SU-DHL-6 (cell line): ENCODE data around the gene MUCL3.

Experiments
- EZH2phosphoT487 ChIP-seq: fragments of 200-600 bp; sonication (generic), shearing (Covaris generic); conservative IDR thresholded peaks from 2 replicates; pipeline ENCODE4 v1.6.1; 2018; ENCODE audit warnings: mild to moderate bottlenecking, antibody characterized with exemption, low read length, moderate library complexity, mixed read lengths
- TF ChIP-seq, protein P1 (sequence below): fragments of 200-600 bp; sonication (generic); IDR thresholded peaks from one replicate; pipeline ENCODE4 v1.5.1; 2017; ENCODE audit warnings: antibody characterized with exemption, mild to moderate bottlenecking, low read length, moderate library complexity; ENCODE audit not compliant: insufficient read depth, poor library complexity, severe bottlenecking

DNA sequence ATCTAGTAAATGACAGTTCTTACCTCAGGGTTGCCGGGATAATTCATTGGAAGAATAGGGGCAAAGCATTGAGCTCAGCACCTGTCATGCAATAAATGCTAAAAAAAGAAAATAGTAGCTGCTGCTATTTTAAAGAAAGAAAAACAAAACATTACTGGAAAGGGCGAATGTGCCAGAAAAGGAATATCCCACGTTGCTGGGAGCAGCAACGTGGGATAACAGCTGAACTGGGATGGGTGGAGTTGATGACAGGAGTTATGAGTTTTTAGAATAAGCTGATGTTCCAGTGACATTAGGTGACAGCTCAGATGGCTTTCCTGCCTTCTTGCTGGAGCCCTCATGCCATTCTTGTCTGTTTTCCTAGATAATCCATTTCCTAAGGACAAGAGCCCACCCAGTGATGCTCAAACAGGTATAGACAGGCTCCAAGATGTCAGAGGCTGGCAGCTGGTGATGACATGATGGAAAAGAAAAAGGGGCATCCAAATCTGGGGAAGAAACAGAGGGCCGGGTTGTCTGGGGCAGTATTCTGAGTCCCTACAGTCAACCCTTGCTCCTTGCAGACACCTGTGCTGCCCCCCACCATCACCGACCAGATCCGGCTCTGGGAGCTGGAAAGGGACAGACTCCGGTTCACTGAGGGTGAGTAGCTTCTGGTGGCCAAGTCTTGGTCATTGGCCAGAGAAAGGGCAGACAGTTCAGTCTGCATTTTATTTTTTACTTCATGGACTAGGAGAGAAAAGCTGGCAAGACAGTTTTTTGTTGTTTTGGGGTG is 27.8 kb upstream of the MUCL3 start:
- TF ChIP-seq, protein P1, sequence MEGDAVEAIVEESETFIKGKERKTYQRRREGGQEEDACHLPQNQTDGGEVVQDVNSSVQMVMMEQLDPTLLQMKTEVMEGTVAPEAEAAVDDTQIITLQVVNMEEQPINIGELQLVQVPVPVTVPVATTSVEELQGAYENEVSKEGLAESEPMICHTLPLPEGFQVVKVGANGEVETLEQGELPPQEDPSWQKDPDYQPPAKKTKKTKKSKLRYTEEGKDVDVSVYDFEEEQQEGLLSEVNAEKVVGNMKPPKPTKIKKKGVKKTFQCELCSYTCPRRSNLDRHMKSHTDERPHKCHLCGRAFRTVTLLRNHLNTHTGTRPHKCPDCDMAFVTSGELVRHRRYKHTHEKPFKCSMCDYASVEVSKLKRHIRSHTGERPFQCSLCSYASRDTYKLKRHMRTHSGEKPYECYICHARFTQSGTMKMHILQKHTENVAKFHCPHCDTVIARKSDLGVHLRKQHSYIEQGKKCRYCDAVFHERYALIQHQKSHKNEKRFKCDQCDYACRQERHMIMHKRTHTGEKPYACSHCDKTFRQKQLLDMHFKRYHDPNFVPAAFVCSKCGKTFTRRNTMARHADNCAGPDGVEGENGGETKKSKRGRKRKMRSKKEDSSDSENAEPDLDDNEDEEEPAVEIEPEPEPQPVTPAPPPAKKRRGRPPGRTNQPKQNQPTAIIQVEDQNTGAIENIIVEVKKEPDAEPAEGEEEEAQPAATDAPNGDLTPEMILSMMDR: no peak
- no peak for TF ChIP-seq EZH2phosphoT487
